Progenitor cell of endocrine pancreas (in vitro differentiated cells): ENCODE results near the gene ARHGDIG. TPM values are rescaled to one million over a fixed set of nuclear protein-coding genes. Genes with fewer than 3 reads are reported as not detected.
"Not testable (repeated sequence)": the region's sequence is repeated elsewhere in the genome, so short reads cannot be mapped to it uniquely, and the experiment has no call there.

Experiments used
- DNase-seq: peaks from one replicate; pipeline ENCODE4 v3.0.0; 2021; ENCODE audit warnings: low spot score; ENCODE audit not compliant: unreplicated experiment
- H3K27ac Mint-ChIP-seq: 2 replicates; pipeline ENCODE4 v1.8.0; 2021; ENCODE audit warnings: mild to moderate bottlenecking, moderate library complexity, mixed read lengths
- H3K27me3 Mint-ChIP-seq: 2 replicates; pipeline ENCODE4 v1.8.0; 2021; ENCODE audit warnings: mixed read lengths
- H3K36me3 Mint-ChIP-seq: 2 replicates; pipeline ENCODE4 v1.8.0; 2022; ENCODE audit warnings: mixed read lengths; ENCODE audit not compliant: insufficient read depth
- H3K4me1 Mint-ChIP-seq: 2 replicates; pipeline ENCODE4 v1.8.0; 2021; ENCODE audit warnings: low read depth, mixed read lengths
- H3K4me3 Mint-ChIP-seq: 2 replicates; pipeline ENCODE4 v1.8.0; 2021; ENCODE audit warnings: low read depth, mild to moderate bottlenecking, moderate library complexity, mixed read lengths
- H3K9me3 Mint-ChIP-seq: 2 replicates; pipeline ENCODE4 v1.8.0; 2021; ENCODE audit warnings: low read depth, mixed read lengths
- CTCF ChIP-seq: fragments of 200-600 bp; sonication (generic); IDR thresholded peaks from one replicate; pipeline ENCODE4 v1.5.0; 2021; ENCODE audit warnings: antibody characterized with exemption, mild to moderate bottlenecking; ENCODE audit not compliant: unreplicated experiment
- total RNA-seq: library from RNA; stranded (reverse); gene quantifications from 2 replicates; pipeline ENCODE4 v1.2.1, GENCODE V29; 2021

ARHGDIG gene
- total RNA-seq, 1 donor from 2014 or later, result 6.5 TPM

- TF ChIP-seq CTCF, result no peak
- no peaks in the 10 kb centered on the region for H3K4me1 Mint-ChIP-seq
- H3K36me3 Mint-ChIP-seq, result peaks cover 6% of the 10 kb centered on the region
- H3K9me3 Mint-ChIP-seq, result no peaks in the 10 kb centered on the region
- no peak overlapping the region for H3K4me3 Mint-ChIP-seq
- H3K27me3 Mint-ChIP-seq, result no peaks in the 10 kb centered on the region
- no peak overlapping the region for H3K27ac Mint-ChIP-seq
- DNase-seq, result no peak
Observed at GRCh38 chr16:266258-267164, 13.9 kb upstream of the ARHGDIG start.

- H3K36me3 Mint-ChIP-seq, H3K9me3 Mint-ChIP-seq, DNase-seq, H3K4me3 Mint-ChIP-seq, H3K4me1 Mint-ChIP-seq, H3K27me3 Mint-ChIP-seq, H3K27ac Mint-ChIP-seq: not testable (repeated sequence)
Observed at GRCh38 chr16:267562-267961, 12.8 kb upstream of the ARHGDIG start.

- DNase-seq, result no peak
- H3K4me1 Mint-ChIP-seq, result no peaks in the 10 kb centered on the region
- H3K27me3 Mint-ChIP-seq, result peaks cover 5% of the 10 kb centered on the region
- no peaks in the 10 kb centered on the region for H3K36me3 Mint-ChIP-seq
- no peaks in the 10 kb centered on the region for H3K9me3 Mint-ChIP-seq
- no peak for TF ChIP-seq CTCF
- peak overlapping the region; percentile 34 for H3K27ac Mint-ChIP-seq
- peak overlapping the region; percentile 29 for H3K4me3 Mint-ChIP-seq
Observed at GRCh38 chr16:268141-269053, 12.0 kb upstream of the ARHGDIG start.

- no peaks in the 10 kb centered on the region for H3K36me3 Mint-ChIP-seq
- no peak overlapping the region for H3K4me3 Mint-ChIP-seq
- H3K27ac Mint-ChIP-seq, result no peak overlapping the region
Observed at GRCh38 chr16:269061-269796, 11.2 kb upstream of the ARHGDIG start.

More at GRCh38 chr16:269061-269796, 11.2 kb upstream of the ARHGDIG start:
- no peak for TF ChIP-seq CTCF
- no peak for DNase-seq
- H3K9me3 Mint-ChIP-seq, result no peaks in the 10 kb centered on the region
- peaks cover 5% of the 10 kb centered on the region for H3K27me3 Mint-ChIP-seq
- no peaks in the 10 kb centered on the region for H3K4me1 Mint-ChIP-seq
